ENCODE measurements around the gene ZKSCAN7. TPM values are rescaled to one million over a fixed set of nuclear protein-coding genes. Genes with fewer than 3 reads are reported as not detected.

ZKSCAN7 gene
- total and polyA plus RNA-seq, 2 donors (not counting 3 experiments of a cell fraction or from before 2014, with no cell fraction given), result 0.75 to 1.9 TPM

DNA sequence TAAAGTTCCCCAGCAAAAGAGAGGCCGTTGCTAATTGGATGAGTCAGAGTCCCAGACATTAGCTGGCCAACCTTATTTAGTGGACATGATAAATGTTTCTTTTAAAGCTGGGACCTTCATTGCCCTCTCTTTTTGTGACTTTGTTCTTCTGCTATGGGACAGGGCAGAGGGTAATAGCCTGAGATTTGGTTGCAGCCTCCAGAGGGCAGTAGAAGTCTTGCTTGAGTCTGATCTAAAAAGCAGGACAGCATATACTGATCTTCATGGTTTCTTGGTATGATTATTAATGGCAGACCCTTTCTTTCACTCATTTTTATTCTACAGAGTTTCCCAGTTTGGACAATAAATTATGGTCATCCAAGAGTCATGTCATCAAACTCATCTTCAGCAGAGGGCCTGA is 25.1 kb upstream of the ZKSCAN7 start:
- FAIRE-seq (no peak), DNase-seq (ENCODE audit: low read depth, low spot score) (peak; percentile 8)
- H3K27ac ChIP-seq (ENCODE audit: insufficient read depth, low read depth, low read length), result no peak overlapping the region
- no peak overlapping the region for H3K4me3 ChIP-seq (replicated peaks in 1 of 3; ENCODE audit: insufficient read depth in 1 of 3, low read depth in 1 of 3, low read length in 3 of 3)
- no peaks in the 10 kb centered on the region for H3K9me1 ChIP-seq (replicated peaks; ENCODE audit: control insufficient read depth, extremely low read depth, insufficient read depth, low read length)
- H4K20me1 ChIP-seq (replicated peaks; ENCODE audit: control insufficient read depth, extremely low read depth, insufficient read depth, low read length), result no peaks in the 10 kb centered on the region
- H3K4me2 ChIP-seq (ENCODE audit: insufficient read depth, low read length), result no peak overlapping the region
- TF ChIP-seq CTCF (IDR thresholded peaks at IDR 0.05; ENCODE audit: extremely low read depth in 1 of 2, insufficient read depth in 1 of 2, low read depth in 1 of 2, low read length in 2 of 2) (peak; percentile 21 to 23), JUN (IDR thresholded peaks at IDR 0.05; ENCODE audit: borderline replicate concordance, insufficient read depth, insufficient read length, low read depth) (no peak)
- TF ChIP-seq, protein P1, sequence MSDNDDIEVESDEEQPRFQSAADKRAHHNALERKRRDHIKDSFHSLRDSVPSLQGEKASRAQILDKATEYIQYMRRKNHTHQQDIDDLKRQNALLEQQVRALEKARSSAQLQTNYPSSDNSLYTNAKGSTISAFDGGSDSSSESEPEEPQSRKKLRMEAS (IDR thresholded peaks at IDR 0.05; ENCODE audit: insufficient read depth, insufficient read length), result no peak
- no peaks in the 10 kb centered on the region for H3K9me3 ChIP-seq (replicated peaks; ENCODE audit: control insufficient read depth, insufficient read depth, low read length)
- no peaks in the 10 kb centered on the region for H3K79me2 ChIP-seq (ENCODE audit: control insufficient read depth, insufficient read depth, low read length)
- ChIA-PET CTCF (interaction anchor here (0.9 to 2.7 kb wide), 4 partner anchors 19 to 391 kb away, joined by 3 to 11 read pairs (median 6); no protein-coding TSS in a partner anchor), POLR2A (no interaction called here)
- intact Hi-C loops (cut with micrococcal nuclease) (loop anchor here (5.0 kb wide), 1 partner anchor 447 kb away; the partner anchor contains the start of genes EXOSC7 and ZDHHC3), dilution Hi-C loops (cut with MboI; ENCODE audit: extremely low pct_ligation_motif_present, low sequenced_read_pairs) (no loop called here)
- H2AFZ ChIP-seq (ENCODE audit: low read depth, low read length), result no peak overlapping the region
- H3K27me3 ChIP-seq (ENCODE audit: control insufficient read depth in 2 of 2, insufficient read depth in 2 of 2, low read length in 2 of 2), result no peaks in the 10 kb centered on the region
- H3K36me3 ChIP-seq (ENCODE audit: control insufficient read depth in 2 of 2, extremely low read depth in 1 of 2, insufficient read depth in 2 of 2, low read length in 2 of 2), result no peaks in the 10 kb centered on the region
- H3K4me1 ChIP-seq (ENCODE audit: control insufficient read depth, extremely low read depth, insufficient read depth, low read length), result no peaks in the 10 kb centered on the region
- no TSS peak for BruUV-seq (replicated peaks)
- no peak overlapping the region for H3K9ac ChIP-seq (replicated peaks; ENCODE audit: extremely low read depth, insufficient read depth, low read length)

- no peaks in the 10 kb centered on the region for H3K4me1 ChIP-seq (ENCODE audit: control insufficient read depth, extremely low read depth, insufficient read depth, low read length)
- no peaks in the 10 kb centered on the region for H3K9me3 ChIP-seq (replicated peaks; ENCODE audit: control insufficient read depth, insufficient read depth, low read length)
- no peak overlapping the region for H3K9ac ChIP-seq (replicated peaks; ENCODE audit: extremely low read depth, insufficient read depth, low read length)
- H3K4me2 ChIP-seq (ENCODE audit: insufficient read depth, low read length), result no peak overlapping the region
- no peak overlapping the region for H3K27ac ChIP-seq (ENCODE audit: insufficient read depth, low read depth, low read length)
- POLR2A ChIA-PET, result no interaction called here
- no peaks in the 10 kb centered on the region for H3K9me1 ChIP-seq (replicated peaks; ENCODE audit: control insufficient read depth, extremely low read depth, insufficient read depth, low read length)
- DNase-seq (ENCODE audit: low read depth, low spot score) (no peak), FAIRE-seq (no peak)
- dilution Hi-C loops (cut with MboI; ENCODE audit: extremely low pct_ligation_motif_present, low sequenced_read_pairs), result no loop called here
- CTCF ChIA-PET, result interaction anchor here (0.6 to 2.7 kb wide), 3 partner anchors 14 to 384 kb away, joined by 3 to 9 read pairs (median 3); no protein-coding TSS in a partner anchor
- intact Hi-C loops (cut with micrococcal nuclease), result loop anchor here (5.0 kb wide), 1 partner anchor 446 kb away; the partner anchor contains the start of genes EXOSC7 and ZDHHC3
- H3K79me2 ChIP-seq (ENCODE audit: control insufficient read depth, insufficient read depth, low read length), result no peaks in the 10 kb centered on the region
- no peaks in the 10 kb centered on the region for H4K20me1 ChIP-seq (replicated peaks; ENCODE audit: control insufficient read depth, extremely low read depth, insufficient read depth, low read length)
- H3K4me3 ChIP-seq (replicated peaks in 1 of 3; ENCODE audit: insufficient read depth in 1 of 3, low read depth in 1 of 3, low read length in 3 of 3), result no peak overlapping the region
- H2AFZ ChIP-seq (ENCODE audit: low read depth, low read length), result no peak overlapping the region
- BruUV-seq (replicated peaks), result no TSS peak
- TF ChIP-seq, protein P1 (IDR thresholded peaks at IDR 0.05; ENCODE audit: insufficient read depth, insufficient read length), result no peak
- TF ChIP-seq POLR2AphosphoS5 (IDR thresholded peaks at IDR 0.05; ENCODE audit: insufficient read depth, low read depth, low read length) (no peak), CTCF (IDR thresholded peaks at IDR 0.05; ENCODE audit: extremely low read depth in 1 of 2, insufficient read depth in 1 of 2, low read depth in 1 of 2, low read length in 2 of 2) (no peak), EZH2 (IDR thresholded peaks at IDR 0.05; ENCODE audit: borderline replicate concordance, low read depth, low read length, severe bottlenecking) (no peak), POLR2A (IDR thresholded peaks at IDR 0.05; ENCODE audit: low read depth, low read length) (no peak)
- no peaks in the 10 kb centered on the region for H3K27me3 ChIP-seq (ENCODE audit: control insufficient read depth in 2 of 2, insufficient read depth in 2 of 2, low read length in 2 of 2)
- no peaks in the 10 kb centered on the region for H3K36me3 ChIP-seq (ENCODE audit: control insufficient read depth in 2 of 2, extremely low read depth in 1 of 2, insufficient read depth in 2 of 2, low read length in 2 of 2)
These were observed 24.1 kb upstream of the ZKSCAN7 start for GRCh38 chr3:44530911-44531310.
